Gastroesophageal sphincter (tissue), 4 donors: ENCODE measurements around the gene FBP1. TPM values are rescaled to one million over a fixed set of nuclear protein-coding genes. Genes with fewer than 3 reads are reported as not detected.

Experiments used
- ATAC-seq: fragments of 150-250 bp; one replicate; pipeline ENCODE4 v1.9.1; 2016; ENCODE audit warnings: mild to moderate bottlenecking, moderate library complexity
- H3K27ac ChIP-seq, 4 donors: fragments of 200-600 bp; sonication (generic) in 3 of 4; 1 replicate in 3 of 4; 2 replicates in 1 of 4; pipeline ENCODE4 v1.5.1; 2016 to 2019
- H3K27me3 ChIP-seq: fragments of 200-600 bp; sonication (generic); one replicate; pipeline ENCODE4 v1.5.1; 2019
- H3K36me3 ChIP-seq, 2 donors: fragments of 200-600 bp; sonication (generic); one replicate each; pipeline ENCODE4 v1.5.1; 2019; ENCODE audit warnings: control low read depth in 1 of 2
- H3K4me1 ChIP-seq, 3 donors: fragments of 200-600 bp; sonication (generic); 1 replicate in 2 of 3; 2 replicates in 1 of 3; pipeline ENCODE4 v1.5.1; 2016 to 2019; ENCODE audit warnings: control low read depth in 2 of 3
- H3K4me3 ChIP-seq, 2 donors: fragments of 200-600 bp; sonication (generic); one replicate each; pipeline ENCODE4 v1.5.1; 2019; ENCODE audit warnings: mild to moderate bottlenecking in 1 of 2, moderate library complexity in 1 of 2
- H3K9me3 ChIP-seq, 3 donors: fragments of 200-600 bp; sonication (generic); one replicate each; pipeline ENCODE4 v1.5.1; 2017 to 2019; ENCODE audit warnings: control low read depth in 2 of 3
- EP300 ChIP-seq: sonication (generic); formaldehyde crosslinking; IDR thresholded peaks from one replicate; pipeline ENCODE4 v1.6.1; 2017; ENCODE audit warnings: antibody characterized with exemption, mild to moderate bottlenecking
- POLR2A ChIP-seq, 2 donors: fragments of 450-650 bp; IDR thresholded peaks; one replicate each; pipeline ENCODE4 v1.6.1; 2017; ENCODE audit warnings: antibody characterized with exemption in 2 of 2, mild to moderate bottlenecking in 2 of 2, moderate library complexity in 1 of 2
- POLR2AphosphoS5 ChIP-seq: sonication (generic); formaldehyde crosslinking; IDR thresholded peaks from one replicate; pipeline ENCODE4 v1.6.1; 2017; ENCODE audit warnings: antibody characterized with exemption
- WGBS, 2 donors: methylation state at CpG; one replicate each; pipeline ENCODE4 v1.1.5; 2018; ENCODE audit warnings: low coverage in 1 of 2; 5-methylcytosine and 5-hydroxymethylcytosine counted together
- total RNA-seq, 4 donors: library from RNA; depleted of rRNA; stranded (reverse); fragments of >200 nt; gene quantifications; one replicate each; pipeline ENCODE4 v1.1.0, GENCODE V29; 2016
- TF ChIP-seq, protein P1 (sequence below), 4 experiments: fragments of 200-600 bp in 2 of 4; fragments of 450-650 bp in 2 of 4; sonication (generic) in 1 of 4; IDR thresholded peaks; one replicate each; pipeline ENCODE4 v1.5.1; 2017 to 2019; ENCODE audit warnings: antibody characterized with exemption in 4 of 4, mild to moderate bottlenecking in 2 of 4, moderate library complexity in 2 of 4

Gene FBP1
- total RNA-seq, 4 donors from 2014 or later: 0.72 to 6.3 (median 2.3) TPM; not detected in 1

- Histone ChIP-seq H3K4me1 (peaks cover 0 to 8% (median 0%) of the 10 kb centered on the region in 3 donors), H3K36me3 (no peaks in the 10 kb centered on the region), H3K27ac (no peak overlapping the region), H3K4me3 (no peak overlapping the region), H3K9me3 (no peaks in the 10 kb centered on the region), H3K27me3 (no peaks in the 10 kb centered on the region)
- WGBS, 2 donors: 22 to 32% methylated on average over 4 of the region's 4 CpGs
- no peak for ATAC-seq
- TF ChIP-seq EP300 (no peak), POLR2AphosphoS5 (no peak), POLR2A (IDR thresholded peaks at IDR 0.05) (no peak)
- TF ChIP-seq, protein P1, sequence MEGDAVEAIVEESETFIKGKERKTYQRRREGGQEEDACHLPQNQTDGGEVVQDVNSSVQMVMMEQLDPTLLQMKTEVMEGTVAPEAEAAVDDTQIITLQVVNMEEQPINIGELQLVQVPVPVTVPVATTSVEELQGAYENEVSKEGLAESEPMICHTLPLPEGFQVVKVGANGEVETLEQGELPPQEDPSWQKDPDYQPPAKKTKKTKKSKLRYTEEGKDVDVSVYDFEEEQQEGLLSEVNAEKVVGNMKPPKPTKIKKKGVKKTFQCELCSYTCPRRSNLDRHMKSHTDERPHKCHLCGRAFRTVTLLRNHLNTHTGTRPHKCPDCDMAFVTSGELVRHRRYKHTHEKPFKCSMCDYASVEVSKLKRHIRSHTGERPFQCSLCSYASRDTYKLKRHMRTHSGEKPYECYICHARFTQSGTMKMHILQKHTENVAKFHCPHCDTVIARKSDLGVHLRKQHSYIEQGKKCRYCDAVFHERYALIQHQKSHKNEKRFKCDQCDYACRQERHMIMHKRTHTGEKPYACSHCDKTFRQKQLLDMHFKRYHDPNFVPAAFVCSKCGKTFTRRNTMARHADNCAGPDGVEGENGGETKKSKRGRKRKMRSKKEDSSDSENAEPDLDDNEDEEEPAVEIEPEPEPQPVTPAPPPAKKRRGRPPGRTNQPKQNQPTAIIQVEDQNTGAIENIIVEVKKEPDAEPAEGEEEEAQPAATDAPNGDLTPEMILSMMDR (IDR thresholded peaks at IDR 0.05): no peak
Measured at GRCh38 chr9:94619026-94619425, 20.3 kb downstream of the FBP1 start.

DNA sequence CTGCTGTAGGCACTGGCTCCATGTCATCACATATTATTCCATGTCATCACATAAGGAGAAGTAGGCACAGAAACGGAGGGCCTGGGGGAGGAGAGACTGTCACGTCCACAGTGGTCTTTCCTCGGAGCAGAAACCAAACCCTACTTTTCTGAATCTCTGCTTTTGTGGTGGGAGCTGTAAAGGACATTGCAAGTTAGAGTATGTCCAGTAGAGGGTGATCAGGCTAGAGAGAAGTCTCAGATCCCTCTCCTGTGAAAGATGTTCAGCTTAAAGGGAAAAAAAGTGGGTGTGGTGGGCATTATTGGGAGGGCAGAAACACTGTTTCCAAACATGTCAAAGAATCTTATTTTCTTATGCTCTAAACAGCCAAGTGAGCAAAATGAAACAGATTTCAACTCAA lies 26.3 kb downstream of the FBP1 start:
- no peaks in the 10 kb centered on the region for H3K4me1 ChIP-seq
- no peak overlapping the region for H3K27ac ChIP-seq
- H3K4me3 ChIP-seq: no peak overlapping the region
- peaks cover 9% of the 10 kb centered on the region for H3K27me3 ChIP-seq
- H3K36me3 ChIP-seq: no peaks in the 10 kb centered on the region
- H3K9me3 ChIP-seq: no peaks in the 10 kb centered on the region
- WGBS, 2 donors: 81 to 96% methylated on average over 2 to 3 of the region's 3 CpGs
- TF ChIP-seq, protein P1 (IDR thresholded peaks at IDR 0.05): no peak
- no peak for TF ChIP-seq POLR2A (IDR thresholded peaks at IDR 0.05)
- TF ChIP-seq EP300: no peak
- ATAC-seq: no peak

GRCh38 chr9:94612071-94612470 lies 27.2 kb downstream of the FBP1 start:
- H3K27ac ChIP-seq: no peak overlapping the region
- H3K4me1 ChIP-seq: no peaks in the 10 kb centered on the region
- no peaks in the 10 kb centered on the region for H3K36me3 ChIP-seq
- WGBS, 2 donors: 85 to 100% methylated on average over 1 to 7 of the region's 7 CpGs
- TF ChIP-seq EP300 (no peak), POLR2AphosphoS5 (no peak), POLR2A (IDR thresholded peaks at IDR 0.05) (no peak)
- TF ChIP-seq, protein P1 (IDR thresholded peaks at IDR 0.05): no peak
- no peaks in the 10 kb centered on the region for H3K9me3 ChIP-seq
- ATAC-seq: no peak
- no peak overlapping the region for H3K4me3 ChIP-seq
- H3K27me3 ChIP-seq: peaks cover 9% of the 10 kb centered on the region

- H3K36me3 ChIP-seq: no peaks in the 10 kb centered on the region
- peaks cover 9% of the 10 kb centered on the region for H3K27me3 ChIP-seq
- no peaks in the 10 kb centered on the region for H3K9me3 ChIP-seq
- ATAC-seq: no peak
- H3K27ac ChIP-seq: no peak overlapping the region
- no peak overlapping the region for H3K4me3 ChIP-seq
- no peaks in the 10 kb centered on the region for H3K4me1 ChIP-seq
- TF ChIP-seq, protein P1 (IDR thresholded peaks at IDR 0.05): no peak
- no peak for TF ChIP-seq POLR2AphosphoS5
- no peak for TF ChIP-seq EP300
- no peak for TF ChIP-seq POLR2A (IDR thresholded peaks at IDR 0.05)
- WGBS, 2 donors: 92 to 93% methylated on average over 3 of the region's 3 CpGs
Measured at GRCh38 chr9:94611638-94612068, 27.7 kb downstream of the FBP1 start.

- no peak for ATAC-seq
- no peaks in the 10 kb centered on the region for H3K4me1 ChIP-seq
- peaks cover 18% of the 10 kb centered on the region for H3K27me3 ChIP-seq
- TF ChIP-seq POLR2AphosphoS5 (no peak), POLR2A (IDR thresholded peaks at IDR 0.05) (no peak), EP300 (no peak)
- TF ChIP-seq, protein P1 (IDR thresholded peaks at IDR 0.05): no peak
- H3K9me3 ChIP-seq: no peaks in the 10 kb centered on the region
- no peak overlapping the region for H3K4me3 ChIP-seq
- H3K36me3 ChIP-seq: no peaks in the 10 kb centered on the region
- 47 to 54% methylated on average over 6 of the region's 6 CpGs for WGBS, 2 donors
- H3K27ac ChIP-seq: no peak overlapping the region
Measured at GRCh38 chr9:94610181-94610606, 29.1 kb downstream of the FBP1 start.
